ENCODE data around the gene ENTPD7. TPM values are rescaled to one million over a fixed set of nuclear protein-coding genes. Genes with fewer than 3 reads are reported as not detected.
"Not testable (repeated sequence)": the region's sequence is repeated elsewhere in the genome, so short reads cannot be mapped to it uniquely, and the experiment has no call there.

Gene ENTPD7
- total and polyA plus RNA-seq, 12 donors, result 1.2 to 38.7 (median 10.9) TPM

GRCh38 chr10:99621454-99622251 is 37.7 kb upstream of the ENTPD7 start:
- no peaks in the 10 kb centered on the region for H3K36me3 ChIP-seq (replicated peaks in 1 of 2)
- no peaks in the 10 kb centered on the region for H3K27me3 ChIP-seq
- DNase-seq, result peak in 2 of 7 donors; percentile 37 to 43
- 13 to 21% (median 16%) methylated on average over 18 to 31 of the region's 31 CpGs for WGBS, 4 donors
- intact Hi-C loops (cut with DNase I), result loop anchor here (5.0 to 10.0 kb wide), 2 partner anchors 41 to 93 kb away; no protein-coding TSS in a partner anchor
- peak overlapping the region; percentile 97 to 100 (median 99) for H3K27ac ChIP-seq
- peak overlapping the region in 2 of 4 donors; percentile 71 to 75 for H3K4me3 ChIP-seq
- TF ChIP-seq CTCF (IDR thresholded peaks at IDR 0.05), result no peak
- TF ChIP-seq POLR2A (IDR thresholded peaks at IDR 0.05), result peak; percentile 92 to 97
- H3K4me1 ChIP-seq (replicated peaks in 1 of 2), result peaks cover 26 to 33% of the 10 kb centered on the region in 2 donors
- H3K9me3 ChIP-seq (replicated peaks in 1 of 3), result no peaks in the 10 kb centered on the region

GRCh38 chr10:99623919-99624318 is 35.4 kb upstream of the ENTPD7 start:
- Histone ChIP-seq H3K27ac (no peak overlapping the region), H3K27me3 (no peaks in the 10 kb centered on the region), H3K4me1 (replicated peaks in 1 of 2) (peaks cover 6 to 10% of the 10 kb centered on the region in 2 donors), H3K4me3 (no peak overlapping the region), H3K36me3 (replicated peaks in 1 of 2) (no peaks in the 10 kb centered on the region), H3K9me3 (replicated peaks in 1 of 3) (no peaks in the 10 kb centered on the region)
- no peak for TF ChIP-seq CTCF (IDR thresholded peaks at IDR 0.05)
- no peak for TF ChIP-seq POLR2A (IDR thresholded peaks at IDR 0.05)
- DNase-seq, result no peak
- intact Hi-C loops (cut with DNase I), result loop anchor here (5.0 to 10.0 kb wide), 2 partner anchors 38 to 91 kb away; no protein-coding TSS in a partner anchor

- not testable (repeated sequence) for H3K27me3 ChIP-seq; H3K27ac ChIP-seq; H3K4me1 ChIP-seq (replicated peaks in 1 of 2); DNase-seq; H3K4me3 ChIP-seq; H3K36me3 ChIP-seq (replicated peaks in 1 of 2); H3K9me3 ChIP-seq (replicated peaks in 1 of 3)
- intact Hi-C loops (cut with DNase I), result loop anchor here (10.0 kb wide), 1 partner anchor 90 kb away; no protein-coding TSS in a partner anchor
- WGBS, 4 donors, result 63 to 67% (median 64%) methylated on average over 3 of the region's 3 CpGs
Observed at GRCh38 chr10:99625124-99625523, 34.2 kb upstream of the ENTPD7 start.

GRCh38 chr10:99628923-99629624 is 30.2 kb upstream of the ENTPD7 start:
- H3K27me3 ChIP-seq, result no peaks in the 10 kb centered on the region
- no peaks in the 10 kb centered on the region for H3K9me3 ChIP-seq (replicated peaks in 1 of 3)
- no peak for TF ChIP-seq POLR2A (IDR thresholded peaks at IDR 0.05)
- no peak for TF ChIP-seq CTCF (IDR thresholded peaks at IDR 0.05)
- peaks cover 11 to 26% of the 10 kb centered on the region in 2 donors for H3K4me1 ChIP-seq (replicated peaks in 1 of 2)
- WGBS, 4 donors, result 88 to 96% (median 89%) methylated on average over 1 of the region's 1 CpG
- no peak overlapping the region for H3K4me3 ChIP-seq
- intact Hi-C loops (cut with DNase I), result loop anchor here (10.0 kb wide), 1 partner anchor 86 kb away; no protein-coding TSS in a partner anchor
- no peak overlapping the region for H3K27ac ChIP-seq
- no peaks in the 10 kb centered on the region for H3K36me3 ChIP-seq (replicated peaks in 1 of 2)
- no peak for DNase-seq
